ENCODE measurements around the gene RIPK3. TPM values are rescaled to one million over a fixed set of nuclear protein-coding genes. Genes with fewer than 3 reads are reported as not detected.
A peak's percentile ranks its signal among the peaks of the same experiment; 100 is the strongest.

The RIPK3 gene
- total RNA-seq, 1 donor from 2014 or later, result 5.6 TPM

DNA sequence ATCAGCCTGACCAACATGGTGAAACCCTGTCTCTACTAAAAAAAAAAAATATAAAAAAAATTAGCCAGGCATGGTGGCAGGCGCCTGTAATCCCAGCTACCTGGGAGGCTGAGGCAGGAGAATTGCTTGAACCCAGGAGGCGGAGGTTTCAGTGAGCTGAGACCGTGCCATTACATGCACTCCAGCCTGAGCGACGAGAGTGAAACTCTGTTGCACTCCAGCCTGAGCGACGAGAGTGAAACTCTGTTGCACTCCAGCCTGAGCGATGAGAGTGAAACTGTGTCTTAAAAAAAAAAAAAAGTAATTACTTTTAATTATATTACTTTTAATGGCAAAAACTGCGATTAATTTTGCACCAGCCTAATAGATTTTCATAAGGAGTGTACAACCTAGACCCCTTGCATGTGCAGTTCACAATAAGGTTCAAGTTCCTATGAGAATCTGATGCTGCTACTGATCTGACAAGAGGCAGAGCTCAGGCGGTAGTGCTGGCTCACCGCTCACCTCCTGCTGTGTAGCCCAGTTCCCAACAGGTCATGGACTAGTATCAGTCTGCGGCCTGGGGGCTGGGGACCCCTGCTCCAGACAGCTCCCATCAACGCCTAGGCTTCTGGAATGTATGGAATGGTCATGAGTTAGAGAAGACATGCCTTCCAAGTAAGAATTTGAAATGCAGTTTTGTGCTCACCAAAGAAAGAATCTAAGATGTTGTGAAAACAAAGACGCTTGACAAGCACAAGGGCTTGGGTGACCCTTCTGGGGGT lies 18.4 kb downstream of the RIPK3 start:
- no peak for DNase-seq

DNA sequence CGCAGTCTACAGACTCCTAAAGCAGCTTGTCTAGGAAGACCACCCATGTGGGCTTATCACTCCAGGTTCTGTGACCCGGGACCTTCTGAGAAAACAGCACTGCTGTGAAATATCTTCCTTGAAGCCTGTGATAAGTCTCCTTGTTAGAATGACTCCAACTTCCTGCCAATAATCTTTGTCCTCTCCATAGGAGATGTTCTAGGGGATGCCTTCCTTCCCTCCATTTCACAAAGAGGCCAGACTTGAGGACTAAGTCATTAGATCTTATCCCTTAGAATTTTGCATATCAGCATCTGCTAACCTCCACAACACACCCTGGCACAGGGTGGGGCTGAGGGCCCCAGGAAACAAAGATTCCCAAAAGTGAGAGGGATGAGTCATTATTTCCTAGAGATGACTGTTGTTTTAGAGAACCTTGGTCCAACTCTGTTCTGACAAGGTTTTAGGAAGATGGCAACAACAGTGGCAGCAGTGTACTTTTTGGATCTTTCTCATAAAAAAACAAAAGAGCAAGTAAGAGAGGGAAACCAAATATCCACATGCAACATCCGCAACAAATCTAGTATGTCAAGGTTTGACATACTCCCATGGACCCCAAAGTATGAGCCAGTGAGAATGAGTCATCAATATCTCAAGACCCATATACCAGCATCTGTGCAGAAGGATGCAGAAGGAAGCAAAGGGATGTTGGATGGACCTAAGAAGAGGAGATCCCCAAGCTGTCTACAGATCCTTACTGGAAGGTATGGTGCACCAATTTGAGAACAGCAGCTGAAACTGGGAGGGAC lies 22.5 kb downstream of the RIPK3 start:
- DNase-seq, result no peak

DNA sequence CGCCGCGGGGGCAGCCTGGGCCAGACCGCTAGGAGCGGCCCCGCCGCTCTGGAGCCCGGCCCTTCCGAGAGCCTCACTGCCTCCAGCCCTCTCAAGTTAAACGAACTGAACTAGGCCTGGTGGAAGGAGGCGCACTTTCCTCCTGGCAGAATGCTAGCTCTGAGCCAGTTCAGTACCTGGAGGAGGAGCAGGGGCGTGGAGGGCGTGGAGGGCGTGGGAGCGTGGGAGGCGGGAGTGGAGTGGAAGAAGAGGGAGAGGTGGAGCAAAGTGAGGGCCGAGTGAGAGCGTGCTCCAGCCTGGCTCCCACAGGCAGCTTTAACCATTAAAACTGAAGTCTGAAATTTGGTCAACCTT lies 23.2 kb downstream of the RIPK3 start:
- no peak for DNase-seq

DNA sequence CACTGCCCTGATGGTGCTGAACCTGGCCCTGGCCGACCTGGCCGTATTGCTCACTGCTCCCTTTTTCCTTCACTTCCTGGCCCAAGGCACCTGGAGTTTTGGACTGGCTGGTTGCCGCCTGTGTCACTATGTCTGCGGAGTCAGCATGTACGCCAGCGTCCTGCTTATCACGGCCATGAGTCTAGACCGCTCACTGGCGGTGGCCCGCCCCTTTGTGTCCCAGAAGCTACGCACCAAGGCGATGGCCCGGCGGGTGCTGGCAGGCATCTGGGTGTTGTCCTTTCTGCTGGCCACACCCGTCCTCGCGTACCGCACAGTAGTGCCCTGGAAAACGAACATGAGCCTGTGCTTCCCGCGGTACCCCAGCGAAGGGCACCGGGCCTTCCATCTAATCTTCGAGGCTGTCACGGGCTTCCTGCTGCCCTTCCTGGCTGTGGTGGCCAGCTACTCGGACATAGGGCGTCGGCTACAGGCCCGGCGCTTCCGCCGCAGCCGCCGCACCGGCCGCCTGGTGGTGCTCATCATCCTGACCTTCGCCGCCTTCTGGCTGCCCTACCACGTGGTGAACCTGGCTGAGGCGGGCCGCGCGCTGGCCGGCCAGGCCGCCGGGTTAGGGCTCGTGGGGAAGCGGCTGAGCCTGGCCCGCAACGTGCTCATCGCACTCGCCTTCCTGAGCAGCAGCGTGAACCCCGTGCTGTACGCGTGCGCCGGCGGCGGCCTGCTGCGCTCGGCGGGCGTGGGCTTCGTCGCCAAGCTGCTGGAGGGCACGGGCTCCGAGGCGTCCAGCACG lies 23.8 kb downstream of the RIPK3 start:
- no peak for DNase-seq

DNA sequence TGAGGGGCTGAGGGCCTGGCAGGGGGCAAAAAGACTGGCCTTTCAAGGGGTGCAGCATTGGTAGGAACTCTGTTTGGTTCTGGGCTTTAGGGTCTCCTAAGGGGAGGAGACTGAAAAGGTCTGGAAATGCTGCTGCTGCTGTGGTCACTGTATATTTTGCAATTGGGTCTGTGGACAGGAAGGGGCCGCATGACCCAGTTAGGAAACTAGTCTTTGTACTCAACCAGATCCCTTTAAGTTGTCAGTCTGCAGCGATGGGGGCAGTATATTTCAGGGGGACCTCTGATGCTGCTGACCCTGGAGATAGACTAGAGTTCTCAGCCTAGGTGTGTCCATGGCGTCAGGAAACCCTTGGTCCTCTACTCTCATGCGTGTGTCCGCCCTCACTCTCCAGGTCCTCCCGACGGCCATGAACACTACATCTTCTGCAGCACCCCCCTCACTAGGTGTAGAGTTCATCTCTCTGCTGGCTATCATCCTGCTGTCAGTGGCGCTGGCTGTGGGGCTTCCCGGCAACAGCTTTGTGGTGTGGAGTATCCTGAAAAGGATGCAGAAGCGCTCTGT lies 24.5 kb downstream of the RIPK3 start:
- DNase-seq, result no peak

DNA sequence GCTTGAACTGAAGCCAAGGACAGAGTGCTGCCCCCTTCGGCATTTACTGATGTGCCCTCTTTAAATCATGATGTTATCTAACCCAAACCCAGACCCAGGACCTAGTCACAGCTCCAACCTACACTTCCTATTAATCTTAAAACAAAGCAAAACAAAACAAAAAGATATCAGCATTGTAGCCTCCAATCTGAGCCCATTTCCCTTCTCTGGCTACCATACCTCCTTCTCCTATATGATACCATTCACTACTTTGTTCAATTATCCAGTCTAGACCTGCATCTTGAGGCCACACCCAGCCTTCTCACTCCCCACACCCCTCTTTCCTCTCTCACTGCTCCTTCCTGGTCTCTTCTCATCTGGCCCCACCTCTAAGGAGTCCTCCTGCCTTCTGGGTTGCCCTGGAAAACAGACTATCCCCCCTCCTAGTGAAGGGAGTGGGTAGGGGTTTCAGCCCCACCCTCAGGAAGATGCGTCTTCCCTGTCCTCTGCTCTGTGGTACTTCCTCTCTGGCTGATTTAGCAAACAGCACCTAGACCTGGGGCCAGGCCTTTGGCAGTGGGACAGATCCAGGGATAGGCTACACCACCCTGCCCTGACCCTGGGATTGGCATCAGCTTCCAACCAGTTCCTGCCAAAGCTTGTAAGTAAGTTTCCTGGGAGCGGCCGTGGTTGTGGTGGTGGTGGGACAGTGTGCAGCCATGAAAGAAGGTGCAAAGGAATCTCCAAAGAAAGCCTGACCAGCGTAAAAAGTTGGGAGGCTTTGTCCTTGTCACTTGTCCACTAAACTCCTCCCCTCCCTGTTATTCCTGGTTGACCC lies 25.2 kb downstream of the RIPK3 start:
- no peak for DNase-seq

DNA sequence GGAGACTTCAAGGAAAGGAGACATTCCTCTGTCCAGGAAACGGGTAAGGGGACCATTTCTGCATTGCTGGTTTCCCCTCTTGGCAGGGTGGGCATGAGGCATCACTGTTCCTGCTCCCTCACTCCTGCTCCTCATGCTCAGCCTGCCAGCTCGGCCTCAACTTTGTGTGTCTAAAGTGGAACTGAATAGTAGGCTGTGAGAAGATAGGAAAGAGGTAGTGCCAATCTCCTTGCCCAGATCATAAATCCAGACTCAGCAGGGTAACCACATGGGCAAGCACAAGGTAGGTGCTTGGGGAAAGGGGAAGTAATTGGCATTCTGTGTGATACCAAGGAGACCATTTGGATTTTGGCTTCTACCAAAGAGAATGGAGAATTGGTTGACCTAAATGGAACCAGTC lies 25.9 kb downstream of the RIPK3 start:
- no peak for DNase-seq

DNA sequence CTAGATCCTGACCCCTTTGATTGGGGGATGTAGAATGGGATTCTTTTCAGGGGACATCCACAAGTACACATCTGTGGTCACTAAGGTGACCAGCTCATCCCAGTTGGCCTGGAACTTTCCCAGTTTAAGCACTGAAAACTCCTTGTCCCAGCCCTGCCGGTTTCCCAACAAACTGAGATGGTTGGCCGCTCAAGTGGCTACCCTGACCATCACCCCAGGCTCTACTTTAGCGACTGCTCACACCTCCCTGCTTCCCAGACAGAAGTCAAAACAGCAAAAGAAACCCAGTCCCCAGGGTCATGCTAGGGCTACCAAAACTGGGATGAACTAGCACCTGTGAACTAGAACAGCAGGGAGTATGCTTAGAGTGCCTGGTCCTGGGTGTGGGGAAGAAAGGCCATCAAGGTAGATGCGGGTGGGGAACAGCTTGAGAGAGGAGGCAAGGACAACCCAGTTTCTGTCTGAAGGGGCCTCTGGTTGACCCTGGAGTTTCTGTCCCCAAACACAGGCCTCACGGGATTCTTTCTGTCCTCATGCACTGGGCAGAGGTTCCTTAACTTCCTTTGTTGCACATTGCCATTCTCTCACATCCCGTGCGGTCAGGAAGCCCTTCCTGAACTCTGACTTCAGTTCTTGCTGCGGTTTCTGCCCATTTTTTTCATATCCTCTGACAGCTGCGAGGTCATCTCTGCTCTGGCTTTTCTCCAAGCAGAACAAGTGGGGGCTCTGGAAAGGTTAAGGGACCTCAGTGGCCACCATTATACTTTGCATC lies 26.9 kb downstream of the RIPK3 start:
- no peak for DNase-seq

DNA sequence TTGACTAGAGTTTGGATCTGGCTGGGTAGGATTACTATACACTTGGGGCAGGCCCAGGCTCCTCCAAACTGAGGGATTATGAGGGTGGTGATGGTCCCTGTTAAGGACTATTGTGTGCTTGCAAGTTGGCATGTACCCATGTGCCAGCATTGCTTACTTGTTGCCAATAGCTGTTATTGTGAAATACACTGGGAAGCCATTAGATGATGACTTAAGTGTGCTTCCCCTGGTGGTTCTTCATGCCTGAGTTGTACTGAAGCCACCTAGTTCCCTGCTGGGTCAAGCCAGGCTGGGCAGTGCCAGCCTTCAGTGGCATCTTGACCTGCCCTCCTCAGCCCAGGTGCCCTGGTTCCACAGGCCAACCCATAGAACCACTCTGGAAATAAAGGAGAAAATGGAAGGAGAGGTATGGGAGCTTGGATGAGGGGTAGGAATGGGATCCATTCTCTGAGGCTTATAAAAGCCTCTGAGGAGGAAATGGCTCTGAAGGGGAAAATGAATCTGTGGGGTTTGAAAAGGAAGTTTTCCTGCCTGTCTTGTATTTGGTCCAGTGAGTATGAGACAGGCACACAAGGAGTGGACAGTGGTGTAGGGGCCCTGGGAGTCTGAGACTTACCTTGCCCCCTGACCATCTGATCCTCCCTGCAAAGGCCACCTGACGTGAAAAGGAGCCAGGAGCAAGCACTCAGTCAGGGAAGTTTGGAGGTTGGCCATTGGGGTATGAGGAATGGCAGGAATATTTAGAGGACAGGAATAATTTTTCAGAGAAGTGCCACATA lies 27.8 kb downstream of the RIPK3 start:
- peak; percentile 10 for DNase-seq

DNA sequence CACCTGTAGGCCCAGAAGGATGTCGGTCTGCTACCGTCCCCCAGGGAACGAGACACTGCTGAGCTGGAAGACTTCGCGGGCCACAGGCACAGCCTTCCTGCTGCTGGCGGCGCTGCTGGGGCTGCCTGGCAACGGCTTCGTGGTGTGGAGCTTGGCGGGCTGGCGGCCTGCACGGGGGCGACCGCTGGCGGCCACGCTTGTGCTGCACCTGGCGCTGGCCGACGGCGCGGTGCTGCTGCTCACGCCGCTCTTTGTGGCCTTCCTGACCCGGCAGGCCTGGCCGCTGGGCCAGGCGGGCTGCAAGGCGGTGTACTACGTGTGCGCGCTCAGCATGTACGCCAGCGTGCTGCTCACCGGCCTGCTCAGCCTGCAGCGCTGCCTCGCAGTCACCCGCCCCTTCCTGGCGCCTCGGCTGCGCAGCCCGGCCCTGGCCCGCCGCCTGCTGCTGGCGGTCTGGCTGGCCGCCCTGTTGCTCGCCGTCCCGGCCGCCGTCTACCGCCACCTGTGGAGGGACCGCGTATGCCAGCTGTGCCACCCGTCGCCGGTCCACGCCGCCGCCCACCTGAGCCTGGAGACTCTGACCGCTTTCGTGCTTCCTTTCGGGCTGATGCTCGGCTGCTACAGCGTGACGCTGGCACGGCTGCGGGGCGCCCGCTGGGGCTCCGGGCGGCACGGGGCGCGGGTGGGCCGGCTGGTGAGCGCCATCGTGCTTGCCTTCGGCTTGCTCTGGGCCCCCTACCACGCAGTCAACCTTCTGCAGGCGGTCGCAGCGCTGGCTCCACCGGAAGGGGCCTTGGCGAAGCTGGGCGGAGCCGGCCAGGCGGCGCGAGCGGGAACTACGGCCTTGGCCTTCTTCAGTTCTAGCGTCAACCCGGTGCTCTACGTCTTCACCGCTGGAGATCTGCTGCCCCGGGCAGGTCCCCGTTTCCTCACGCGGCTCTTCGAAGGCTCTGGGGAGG lies 28.9 kb downstream of the RIPK3 start, which contains the start of gene LTB4R:
Gene LTB4R (plus strand): TSS at position 857 of the 959 bp plus-strand sequence. CDS start 4,150 bp downstream, outside the sequence.
- peak; percentile 45 for DNase-seq

DNA sequence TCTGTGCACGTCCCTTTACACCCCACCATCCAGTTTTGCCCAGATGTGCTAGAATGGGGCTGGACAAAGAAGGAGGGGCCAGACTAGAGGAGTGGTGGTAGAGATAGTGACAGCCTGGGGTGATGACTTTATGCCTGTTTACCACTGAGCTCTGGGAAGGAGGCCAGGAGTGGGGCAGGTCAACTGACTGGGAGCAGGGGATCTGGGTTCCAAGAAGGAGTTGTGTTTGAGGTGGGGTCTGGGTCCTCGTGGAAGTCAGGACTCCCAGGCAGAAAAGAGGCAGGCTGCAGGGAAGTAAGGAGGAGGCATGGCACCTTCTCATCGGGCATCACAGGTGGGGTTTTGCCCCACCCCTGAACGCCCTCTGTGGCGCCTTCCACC lies 29.5 kb downstream of the RIPK3 start:
- no peak for DNase-seq

DNA sequence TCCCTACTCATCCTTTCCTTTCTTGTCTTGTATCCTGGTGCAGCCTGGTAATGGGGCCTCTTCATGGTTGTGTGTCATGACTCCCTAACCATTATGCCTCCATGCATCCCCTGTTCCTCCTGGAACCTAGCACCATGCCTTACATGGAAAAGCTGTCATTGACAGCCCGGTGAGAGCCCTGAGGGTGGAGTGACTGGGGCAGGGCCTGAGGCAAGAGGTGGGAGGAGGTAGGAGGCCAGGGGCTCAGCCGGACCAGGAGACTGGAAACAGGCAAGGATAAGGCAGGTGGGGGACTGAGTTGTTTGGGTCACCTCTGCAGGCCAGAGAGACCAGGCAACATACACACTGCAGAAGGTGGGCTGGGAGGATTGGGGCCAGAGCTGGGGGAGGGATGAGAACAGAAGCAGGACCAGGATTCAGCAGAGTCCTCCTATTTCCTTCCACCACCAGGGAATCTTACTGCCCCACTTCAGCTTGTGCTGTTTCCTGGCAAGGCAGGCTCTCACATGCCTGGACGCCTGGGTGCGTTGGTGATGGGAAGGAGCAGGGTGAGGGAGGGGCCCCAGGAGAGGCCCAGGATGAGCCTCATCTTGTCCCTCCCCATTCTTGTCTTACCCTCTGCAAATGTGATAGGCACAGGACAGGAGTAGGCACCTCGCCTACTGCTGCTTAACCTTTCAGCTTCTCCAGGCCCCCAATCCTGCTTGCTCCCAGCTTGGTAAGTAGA lies 30.1 kb downstream of the RIPK3 start, which contains the start of gene LTB4R2:
Gene LTB4R2 (plus strand): TSS at position 603 of the 727 bp plus-strand sequence. CDS start 525 bp downstream, outside the sequence.
- DNase-seq, result no peak

DNA sequence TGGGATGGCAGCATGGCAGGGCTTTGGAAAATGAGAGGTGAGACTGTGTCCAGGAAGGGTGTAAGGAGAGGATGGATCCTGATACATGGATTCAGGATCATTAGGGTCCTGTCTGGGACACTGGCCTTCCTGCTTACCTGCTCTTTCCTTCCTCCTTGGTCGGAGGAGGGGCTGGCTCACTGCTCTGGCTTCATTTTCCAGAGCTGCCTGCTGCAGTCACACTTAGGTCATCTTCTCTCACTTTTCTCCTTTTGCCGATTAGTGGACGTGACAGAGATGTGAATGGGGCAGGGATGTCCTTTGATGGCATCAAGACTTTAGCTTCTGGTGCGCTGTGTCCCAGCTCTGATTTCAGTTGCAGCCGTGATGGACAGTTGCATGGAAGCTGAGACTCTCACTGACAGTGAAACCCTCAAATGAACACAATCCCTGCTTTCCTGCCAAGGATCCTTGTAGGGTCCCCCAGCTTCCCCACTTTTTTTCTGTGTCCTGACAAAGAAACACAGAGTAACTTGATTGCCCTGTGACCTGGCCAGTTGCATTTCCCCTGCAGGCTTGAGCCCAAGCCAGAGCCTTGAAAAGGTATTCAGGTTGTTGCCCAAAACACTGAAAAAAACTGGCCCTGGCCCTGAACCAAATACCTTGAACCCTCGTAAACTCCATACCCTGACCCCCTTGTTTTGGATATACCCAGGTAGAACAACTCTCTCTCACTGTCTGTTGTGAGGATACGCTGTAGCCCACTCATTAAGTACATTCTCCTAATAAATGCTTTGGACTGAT lies 31.3 kb downstream of the RIPK3 start:
- DNase-seq, result no peak

DNA sequence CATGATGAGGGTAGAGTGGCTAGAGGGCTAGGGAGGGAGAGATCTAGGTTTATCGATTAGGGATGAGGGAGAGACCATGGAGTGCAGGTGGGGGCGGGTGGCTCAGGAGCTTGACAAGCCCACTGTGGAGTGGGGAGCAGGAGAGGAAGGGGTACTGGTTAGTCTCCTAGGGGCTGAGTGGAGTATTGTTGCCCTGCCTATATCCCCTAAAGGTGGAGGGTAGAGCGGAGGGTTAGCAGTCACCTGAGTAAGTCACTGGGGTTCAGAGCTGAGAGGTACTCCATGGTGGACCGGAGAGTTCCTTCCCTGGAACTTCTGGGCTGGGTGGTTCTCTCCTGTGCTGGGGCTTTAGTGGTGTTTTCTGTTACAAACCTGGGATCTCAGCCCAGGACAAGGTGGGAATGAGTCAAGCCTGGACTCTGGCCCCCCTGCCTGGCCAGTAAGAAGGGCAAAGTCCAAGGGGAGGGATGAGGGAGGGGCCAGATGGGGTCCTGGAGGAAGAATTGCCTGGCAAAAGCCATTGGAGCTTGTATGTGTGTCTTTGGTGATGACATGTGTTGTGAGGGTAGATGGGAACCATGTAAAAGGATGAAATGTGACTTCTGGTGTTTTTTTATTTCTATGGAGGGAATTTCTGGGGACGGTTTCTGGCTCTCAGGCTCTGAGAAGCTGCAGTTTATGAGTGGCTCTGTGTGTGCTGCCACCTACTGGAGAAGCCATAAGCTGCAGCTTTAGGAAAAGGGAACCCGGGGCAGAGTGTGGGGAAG lies 32.0 kb downstream of the RIPK3 start, which contains the start of gene CIDEB:
Gene CIDEB (minus strand): TSS at position 403 of the 767 bp plus-strand sequence. CDS start 119 bp downstream, at position 284.
- DNase-seq, result no peak

DNA sequence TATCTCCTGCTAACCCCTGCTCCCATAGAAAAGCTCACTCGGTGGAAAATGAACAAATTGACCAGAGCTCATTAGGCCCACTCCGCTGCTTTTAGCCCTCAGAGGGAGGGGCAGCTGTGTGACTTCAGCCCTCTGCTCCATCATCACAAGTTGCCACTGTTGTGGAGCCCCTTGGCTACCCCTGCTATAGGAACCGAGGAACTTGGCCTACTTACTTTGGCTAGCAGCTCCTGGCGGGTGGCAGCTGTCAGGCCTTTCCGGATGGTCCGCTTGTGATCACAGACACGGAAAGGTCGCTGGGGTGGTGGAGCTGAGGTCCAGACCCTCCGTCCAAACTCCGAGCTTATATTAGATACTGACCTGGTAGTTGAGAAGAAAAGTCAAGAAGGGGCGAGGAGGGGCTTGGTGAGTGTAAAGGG lies 32.6 kb downstream of the RIPK3 start:
- DNase-seq, result no peak

DNA sequence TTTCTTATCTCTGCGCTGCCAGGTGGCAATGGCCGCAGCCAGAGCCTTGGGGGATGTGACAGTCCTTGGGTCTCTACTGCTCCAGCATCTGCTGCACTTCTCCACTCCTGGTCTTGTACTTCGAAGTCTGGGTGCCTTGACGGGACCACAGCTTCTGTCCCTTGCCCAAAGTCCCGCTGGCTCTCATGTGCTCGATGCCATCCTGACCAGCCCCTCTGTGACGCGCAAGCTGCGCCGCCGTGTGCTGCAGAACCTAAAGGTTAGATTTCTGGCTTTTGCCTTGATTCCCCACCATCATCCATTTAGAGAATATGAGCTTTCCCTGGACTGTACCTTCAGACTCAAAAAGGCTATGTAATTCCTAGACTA lies 35.8 kb downstream of the RIPK3 start:
- DNase-seq, result no peak

All from skin of body (tissue), 2 donors.